ENCODE data around the gene SLC6A11. TPM values are rescaled to one million over a fixed set of nuclear protein-coding genes. Genes with fewer than 3 reads are reported as not detected.

Gene SLC6A11
- total RNA-seq, 1 experiment from 2014 or later: 1.5 TPM

GRCh38 chr3:10942690-10943205, 126.7 kb downstream of the SLC6A11 start:
- no peak overlapping the region for H3T11ph ChIP-seq (ENCODE audit: low read length)
- no peaks in the 10 kb centered on the region for H3K79me1 ChIP-seq (ENCODE audit: insufficient read depth, low read depth, low read length, poor library complexity, severe bottlenecking)
- no peak overlapping the region for H2BK15ac ChIP-seq (ENCODE audit: low read depth, low read length)
- no peak overlapping the region for H3K27ac Mint-ChIP-seq
- H3K9me3 ChIP-seq (ENCODE audit: control insufficient read depth, low read depth, low read length): no peaks in the 10 kb centered on the region
- no peak overlapping the region for H3K56ac ChIP-seq (ENCODE audit: insufficient read length, low read depth, low read length)
- no peak overlapping the region for H3K18ac ChIP-seq (ENCODE audit: insufficient read length, low read depth, low read length)
- no peak overlapping the region for H3K4me2 ChIP-seq (ENCODE audit: insufficient read depth, insufficient read length, low read length)
- no peak overlapping the region for H3K23ac ChIP-seq (ENCODE audit: insufficient read length, low read depth, low read length)
- no peak overlapping the region for H3K14ac ChIP-seq (ENCODE audit: insufficient read depth, low read length)
- H2BK12ac ChIP-seq (ENCODE audit: insufficient read length, low read depth, low read length): no peak overlapping the region
- no peak for TF ChIP-seq CTCF (conservative IDR thresholded peaks at IDR 0.05)
- no peak overlapping the region for H2BK20ac ChIP-seq (ENCODE audit: low read depth, low read length, poor library complexity, severe bottlenecking)
- no peak overlapping the region for H3K4me3 Mint-ChIP-seq
- no peaks in the 10 kb centered on the region for H3K27me3 ChIP-seq (ENCODE audit: insufficient read depth, low read length)
- H4K91ac ChIP-seq (ENCODE audit: insufficient read length, low read depth, low read length): no peak overlapping the region
- H4K20me1 ChIP-seq (ENCODE audit: control insufficient read depth, insufficient read depth, insufficient read length): no peaks in the 10 kb centered on the region
- H3K9ac ChIP-seq (ENCODE audit: extremely low read depth, insufficient read length, low read length): no peak overlapping the region
- no peak overlapping the region for H2BK5ac ChIP-seq (ENCODE audit: insufficient read length, low read length)
- H3K27ac ChIP-seq (ENCODE audit: insufficient read length, low read depth, low read length): no peak overlapping the region
- no peak overlapping the region for H4K8ac ChIP-seq (replicated peaks; ENCODE audit: insufficient read length, low read depth, low read length)
- no peak overlapping the region for H4K5ac ChIP-seq (ENCODE audit: insufficient read length, low read depth, low read length)
- no peaks in the 10 kb centered on the region for H3K4me1 ChIP-seq (ENCODE audit: insufficient read depth, low read length)
- no peak overlapping the region for H2BK120ac ChIP-seq (ENCODE audit: low read depth, low read length, poor library complexity, severe bottlenecking)
- peaks cover 12 to 13% of the 10 kb centered on the region in 2 experiments for H3K9me3 Mint-ChIP-seq
- WGBS (ENCODE audit: extremely low coverage, insufficient read length, low lambda C conversion rate): no CpG with 5 or more reads among the region's 4 CpGs
- H3K4me1 Mint-ChIP-seq: peaks cover 2 to 4% of the 10 kb centered on the region in 2 experiments; a peak in 2 of 4 replicates
- no peaks in the 10 kb centered on the region for H3K23me2 ChIP-seq (ENCODE audit: insufficient read length, low read depth, low read length, poor library complexity, severe bottlenecking)
- H3K36me3 Mint-ChIP-seq (ENCODE audit: insufficient read depth in 1 of 3, low read depth in 3 of 3): peaks cover 2 to 6% (median 3%) of the 10 kb centered on the region in 3 experiments; a peak in 3 of 7 replicates
- H2AFZ ChIP-seq (ENCODE audit: low read length): no peak overlapping the region
- H2AK5ac ChIP-seq (ENCODE audit: insufficient read length, low read length): no peak overlapping the region
- peaks cover 12% of the 10 kb centered on the region for H3K27me3 Mint-ChIP-seq (ENCODE audit: low read depth)
- DNase-seq: no peak
- H3K79me2 ChIP-seq (ENCODE audit: insufficient read depth, low read length): no peaks in the 10 kb centered on the region
- H3K4ac ChIP-seq (ENCODE audit: low read depth, low read length): no peak overlapping the region
